HepG2 (cell line): ENCODE data around the gene TAF1B. TPM values are rescaled to one million over a fixed set of nuclear protein-coding genes. Genes with fewer than 3 reads are reported as not detected.

Source experiments
- BCL6 ChIP-seq: IDR thresholded peaks from 2 replicates; pipeline ENCODE4 v1.6.1; 2016; ENCODE audit warnings: missing genetic modification reagents, missing compliant biosample characterization
- FOSL1 ChIP-seq: sonication (generic); formaldehyde crosslinking; IDR thresholded peaks from 2 replicates; pipeline ENCODE4 v1.9.0; 2021; ENCODE audit warnings: missing genetic modification reagents, borderline replicate concordance
- HIVEP1 ChIP-seq: sonication (generic); formaldehyde crosslinking; IDR thresholded peaks from 2 replicates; pipeline ENCODE4 v1.4.0; 2020; ENCODE audit warnings: mild to moderate bottlenecking, missing genetic modification reagents
- IRX3 ChIP-seq: sonication (generic); formaldehyde crosslinking; IDR thresholded peaks from 2 replicates; pipeline ENCODE4 v1.8.1; 2023; ENCODE audit warnings: mild to moderate bottlenecking, low read depth, missing genetic modification reagents, borderline replicate concordance
- MAZ ChIP-seq, 2 experiments: sonication (generic) in 1 of 2; formaldehyde crosslinking in 1 of 2; IDR thresholded peaks; 2 replicates each; pipeline versions ENCODE4 v1.5.0 to v1.6.1; 2012 to 2020; ENCODE audit warnings: low read depth in 2 of 2, mild to moderate bottlenecking in 2 of 2, borderline replicate concordance in 1 of 2, improper control_type of control experiment in 1 of 2, low read length in 1 of 2, missing genetic modification reagents in 1 of 2, moderate library complexity in 1 of 2
- NR1H2 ChIP-seq: sonication (generic); formaldehyde crosslinking; IDR thresholded peaks from 2 replicates; pipeline ENCODE4 v1.8.1; 2022; ENCODE audit warnings: low read depth, missing genetic modification reagents, borderline replicate concordance
- POLR2A ChIP-seq, 2 experiments: IDR thresholded peaks; 2 replicates each; pipeline ENCODE4 v1.6.1; 2011; ENCODE audit warnings: low read depth in 2 of 2, low read length in 2 of 2, mild to moderate bottlenecking in 1 of 2, moderate library complexity in 1 of 2; ENCODE audit not compliant: insufficient read depth in 1 of 2
- POLR2AphosphoS5 ChIP-seq: IDR thresholded peaks from 2 replicates; pipeline ENCODE4 v1.6.1; 2012; ENCODE audit warnings: low read depth, low read length
- SMYD3 ChIP-seq: sonication (generic); formaldehyde crosslinking; IDR thresholded peaks from 2 replicates; pipeline ENCODE4 v1.8.1; 2023; ENCODE audit warnings: mild to moderate bottlenecking, missing genetic modification reagents
- SRF ChIP-seq: IDR thresholded peaks from 2 replicates; pipeline ENCODE4 v1.6.1; 2011; ENCODE audit warnings: mild to moderate bottlenecking, low read depth, low read length, moderate library complexity
- STAT5B ChIP-seq: sonication (generic); formaldehyde crosslinking; IDR thresholded peaks from 2 replicates; pipeline ENCODE4 v1.4.0; 2020; ENCODE audit warnings: missing genetic modification reagents
- TCF12 ChIP-seq, 2 experiments: fragments of 450-650 bp in 1 of 2; sonication (generic) in 1 of 2; formaldehyde crosslinking in 1 of 2; IDR thresholded peaks; 2 replicates each; pipeline versions ENCODE4 v1.6.1 to v1.8.0; 2017 to 2022; ENCODE audit warnings: antibody characterized with exemption in 1 of 2, mild to moderate bottlenecking in 1 of 2, missing genetic modification reagents in 1 of 2, moderate library complexity in 1 of 2
- TFDP2 ChIP-seq: sonication (generic); formaldehyde crosslinking; IDR thresholded peaks from 2 replicates; pipeline ENCODE4 v1.4.0; 2020; ENCODE audit warnings: missing genetic modification reagents
- ZBTB14 ChIP-seq: sonication (generic); formaldehyde crosslinking; IDR thresholded peaks from 2 replicates; pipeline ENCODE4 v1.4.0; 2020; ENCODE audit warnings: missing genetic modification reagents
- ZFX ChIP-seq: sonication (generic); formaldehyde crosslinking; IDR thresholded peaks from 2 replicates; pipeline ENCODE4 v1.4.0; 2020; ENCODE audit warnings: mild to moderate bottlenecking, low read depth, missing genetic modification reagents, moderate library complexity
- ZFYVE20 ChIP-seq: sonication (generic); formaldehyde crosslinking; IDR thresholded peaks from 2 replicates; pipeline ENCODE4 v1.8.0; 2023; ENCODE audit warnings: low read depth, mild to moderate bottlenecking, moderate library complexity, missing genetic modification reagents, borderline replicate concordance
- ZNF678 ChIP-seq: sonication (generic); formaldehyde crosslinking; IDR thresholded peaks from 2 replicates; pipeline ENCODE4 v1.4.0; 2020; ENCODE audit warnings: mild to moderate bottlenecking, missing genetic modification reagents
- ZNF782 ChIP-seq: sonication (generic); formaldehyde crosslinking; IDR thresholded peaks from 2 replicates; pipeline ENCODE4 v1.4.0; 2020; ENCODE audit warnings: missing genetic modification reagents, mild to moderate bottlenecking, borderline replicate concordance
- ZSCAN5A ChIP-seq: sonication (generic); formaldehyde crosslinking; IDR thresholded peaks from 2 replicates; pipeline ENCODE4 v1.8.0; 2022; ENCODE audit warnings: mild to moderate bottlenecking, missing genetic modification reagents, borderline replicate concordance
- polyA plus RNA-seq, 8 experiments: library from polyadenylated mRNA; depleted of rRNA in 3 of 8; stranded (reverse) in 7 of 8; unstranded in 1 of 8; fragments of >200 nt; fragmentation: Illumina TruSeq in 4 of 8; extraction: Trizol in 4 of 8; gene quantifications; 2 replicates each; pipeline versions ENCODE4 v1.2.1 to v1.2.3, GENCODE V29; 2011 to 2016; ENCODE audit warnings: low read depth in 4 of 8, missing spikeins in 1 of 8, mixed read lengths in 1 of 8; ENCODE audit not compliant: insufficient read depth in 1 of 8
- total RNA-seq, 5 experiments: library from RNA; depleted of rRNA; stranded (reverse); fragments of >200 nt; fragmentation: Illumina TruSeq; extraction: Trizol; gene quantifications; 2 replicates each; pipeline ENCODE4 v1.2.3, GENCODE V29; 2016; ENCODE audit warnings: low read depth in 1 of 5

TAF1B gene
- total and polyA plus RNA-seq, 2 of the 13 experiments (the other 11 are each of a cell fraction or from before 2014, with no cell fraction given), result 13.3 to 27.7 TPM

- TF ChIP-seq ZSCAN5A (CRISPR knock-in tag) (0 out of 2 replicates have a peak, but pooled peaks have one; percentile 67), TFDP2 (CRISPR knock-in tag) (peak; percentile 57; the same call in 1 of the 2 replicates), SRF (no peak), NR1H2 (0 out of 2 replicates have a peak, but pooled peaks have one; percentile 9), HIVEP1 (no peak), ZNF678 (peak; percentile 63; the same call in 1 of the 2 replicates), FOSL1 (CRISPR knock-in tag) (no peak), STAT5B (CRISPR knock-in tag) (no peak), POLR2A (IDR thresholded peaks at IDR 0.05; ENCODE audit: insufficient read depth in 1 of 2, low read depth in 2 of 2, low read length in 2 of 2) (peak; percentile 46; a peak in 1 of 4 replicates), ZFYVE20 (CRISPR knock-in tag) (no peak), ZNF782 (0 out of 2 replicates have a peak, but pooled peaks have one; percentile 22), IRX3 (CRISPR knock-in tag) (0 out of 2 replicates have a peak, but pooled peaks have one; percentile 35), BCL6 (no peak), POLR2AphosphoS5 (no peak; the same call in 1 of the 2 replicates), TCF12 (IDR thresholded peaks at IDR 0.05) (no peak), TCF12 (CRISPR knock-in tag; IDR thresholded peaks at IDR 0.05) (peak; percentile 76; the same call in 1 of the 2 replicates), MAZ (IDR thresholded peaks at IDR 0.05; ENCODE audit: borderline replicate concordance, low read depth, low read length) (peak; percentile 77; the same call in 1 of the 2 replicates), MAZ (CRISPR knock-in tag; IDR thresholded peaks at IDR 0.05; ENCODE audit: low read depth) (peak; percentile 80), ZFX (CRISPR knock-in tag) (peak; percentile 56), SMYD3 (CRISPR knock-in tag) (0 out of 2 replicates have a peak, but pooled peaks have one; percentile 41), ZBTB14 (peak; percentile 86)
Measured at GRCh38 chr2:9951522-9952285, 108.4 kb downstream of the TAF1B start, which contains the start of gene GRHL1 (continued).
